Osteoblast (primary cell): Measurements from ENCODE around the gene AKAP6. TPM values are rescaled to one million over a fixed set of nuclear protein-coding genes. Genes with fewer than 3 reads are reported as not detected.

Source experiments
- DNase-seq: peaks from one replicate; pipeline ENCODE4 v3.0.0; 2011; ENCODE audit warnings: low spot score, mixed read lengths; ENCODE audit not compliant: insufficient read length; ENCODE audit errors: missing footprints
- H2AFZ ChIP-seq: 2 replicates; pipeline ENCODE4 v1.6.0; 2011; ENCODE audit warnings: mild to moderate bottlenecking, low read length
- H3K27ac ChIP-seq: 2 replicates; pipeline ENCODE4 v1.5.1; 2011; ENCODE audit warnings: mild to moderate bottlenecking, low read depth, low read length, moderate library complexity
- H3K27me3 ChIP-seq: 2 replicates; pipeline ENCODE4 v1.6.0; 2012; ENCODE audit warnings: mild to moderate bottlenecking, control low read depth, inconsistent platforms, low read length, moderate library complexity; ENCODE audit not compliant: insufficient read depth
- H3K36me3 ChIP-seq: 2 replicates; pipeline ENCODE4 v1.5.1; 2011; ENCODE audit warnings: mild to moderate bottlenecking, low read length, control low read depth, moderate library complexity; ENCODE audit not compliant: insufficient read depth
- H3K4me1 ChIP-seq: 2 replicates; pipeline ENCODE4 v1.5.1; 2011; ENCODE audit warnings: mild to moderate bottlenecking, low read length, control low read depth, moderate library complexity; ENCODE audit not compliant: insufficient read depth
- H3K4me2 ChIP-seq: 2 replicates; pipeline ENCODE4 v1.6.0; 2011; ENCODE audit warnings: mild to moderate bottlenecking, low read length; ENCODE audit not compliant: insufficient read depth
- H3K4me3 ChIP-seq: fragments of 200-600 bp; sonication (generic); 3 replicates; pipeline ENCODE4 v1.5.1; 2012; ENCODE audit warnings: mild to moderate bottlenecking, low read length, inconsistent platforms; ENCODE audit not compliant: insufficient read depth
- H3K79me2 ChIP-seq: 2 replicates; pipeline ENCODE4 v1.6.0; 2012; ENCODE audit warnings: mild to moderate bottlenecking, low read length, control low read depth, inconsistent platforms; ENCODE audit not compliant: insufficient read depth
- H3K9me3 ChIP-seq: 2 replicates; pipeline ENCODE4 v1.5.1; 2011; ENCODE audit warnings: low read depth, low read length, control low read depth
- H4K20me1 ChIP-seq: 2 replicates; pipeline ENCODE4 v1.6.0; 2012; ENCODE audit warnings: mild to moderate bottlenecking, low read length, control low read depth; ENCODE audit not compliant: insufficient read depth
- CTCF ChIP-seq: IDR thresholded peaks from 2 replicates; pipeline ENCODE4 v1.5.1; 2011; ENCODE audit warnings: mild to moderate bottlenecking, low read depth, low read length, moderate library complexity; ENCODE audit errors: extremely low read depth
- total RNA-seq: library from RNA; depleted of rRNA; stranded (reverse); fragments of >200 nt; gene quantifications from 2 replicates; pipeline ENCODE4 v1.2.3, GENCODE V29; 2012

Gene AKAP6
- total RNA-seq, 1 donor = 2.2 TPM

GRCh38 chr14:32728526-32728925 lies 399.4 kb downstream of the AKAP6 start:
- H3K4me2 ChIP-seq = no peak overlapping the region
- H3K4me3 ChIP-seq = no peak overlapping the region
- no peaks in the 10 kb centered on the region for H4K20me1 ChIP-seq
- H3K36me3 ChIP-seq = no peaks in the 10 kb centered on the region
- H3K27me3 ChIP-seq = peaks cover 3% of the 10 kb centered on the region
- H3K4me1 ChIP-seq = peaks cover 15% of the 10 kb centered on the region
- no peak overlapping the region for H2AFZ ChIP-seq
- no peak for DNase-seq
- no peak overlapping the region for H3K27ac ChIP-seq
- TF ChIP-seq CTCF = no peak
- no peaks in the 10 kb centered on the region for H3K79me2 ChIP-seq
- H3K9me3 ChIP-seq = no peaks in the 10 kb centered on the region

- Histone ChIP-seq H3K79me2 (no peaks in the 10 kb centered on the region), H3K4me1 (peaks cover 15% of the 10 kb centered on the region), H3K27ac (no peak overlapping the region), H3K9me3 (no peaks in the 10 kb centered on the region), H4K20me1 (no peaks in the 10 kb centered on the region), H2AFZ (no peak overlapping the region), H3K36me3 (no peaks in the 10 kb centered on the region), H3K4me3 (no peak overlapping the region), H3K27me3 (peaks cover 3% of the 10 kb centered on the region), H3K4me2 (no peak overlapping the region)
- no peak for DNase-seq
- TF ChIP-seq CTCF = no peak
Measured at GRCh38 chr14:32728976-32729375, 399.9 kb downstream of the AKAP6 start.

- H3K27ac ChIP-seq = no peak overlapping the region
- no peak for TF ChIP-seq CTCF
Measured at GRCh38 chr14:32731249-32731648, 402.2 kb downstream of the AKAP6 start.

GRCh38 chr14:32733015-32733414 lies 403.9 kb downstream of the AKAP6 start:
- no peak for DNase-seq
- no peaks in the 10 kb centered on the region for H3K36me3 ChIP-seq
- no peaks in the 10 kb centered on the region for H3K27me3 ChIP-seq
- H3K79me2 ChIP-seq = no peaks in the 10 kb centered on the region
- no peak overlapping the region for H3K4me3 ChIP-seq
- H3K9me3 ChIP-seq = no peaks in the 10 kb centered on the region
- H2AFZ ChIP-seq = no peak overlapping the region
- no peak for TF ChIP-seq CTCF
- H3K27ac ChIP-seq = no peak overlapping the region
- no peak overlapping the region for H3K4me2 ChIP-seq
- H3K4me1 ChIP-seq = no peaks in the 10 kb centered on the region
- no peaks in the 10 kb centered on the region for H4K20me1 ChIP-seq

More at GRCh38 chr14:32731249-32731648, 402.2 kb downstream of the AKAP6 start:
- DNase-seq = no peak
- Histone ChIP-seq H3K27me3 (no peaks in the 10 kb centered on the region), H3K9me3 (no peaks in the 10 kb centered on the region), H3K4me3 (no peak overlapping the region), H3K79me2 (no peaks in the 10 kb centered on the region), H3K36me3 (no peaks in the 10 kb centered on the region), H4K20me1 (no peaks in the 10 kb centered on the region), H3K4me1 (no peaks in the 10 kb centered on the region), H2AFZ (no peak overlapping the region), H3K4me2 (no peak overlapping the region)
